OCI-LY1 (cell line): ENCODE measurements around the gene C17orf114.

Experiments used
- H2AFZ ChIP-seq: fragments of 200-600 bp; sonication (generic), shearing (Covaris generic); 2 replicates; pipeline ENCODE4 v1.6.0; 2014; ENCODE audit warnings: antibody characterized with exemption, mild to moderate bottlenecking, low read length
- H3F3A ChIP-seq: fragments of 200-600 bp; sonication (generic), shearing (Covaris generic); 2 replicates; pipeline ENCODE4 v1.6.0; 2014; ENCODE audit warnings: mild to moderate bottlenecking, antibody characterized with exemption, low read length, moderate library complexity; ENCODE audit not compliant: insufficient read depth
- H3K27ac ChIP-seq: fragments of 200-600 bp; sonication (generic); 2 replicates; pipeline ENCODE4 v1.5.1; 2014; ENCODE audit warnings: low read length, mixed run types, mild to moderate bottlenecking, low read depth; ENCODE audit not compliant: poor library complexity, severe bottlenecking
- H3K27me3 ChIP-seq: fragments of 200-600 bp; sonication (generic); 2 replicates; pipeline ENCODE4 v1.6.0; 2014; ENCODE audit warnings: antibody characterized with exemption, mild to moderate bottlenecking, low read length, moderate library complexity; ENCODE audit not compliant: insufficient read depth
- H3K36me3 ChIP-seq: fragments of 200-600 bp; sonication (generic); 2 replicates; pipeline ENCODE4 v1.6.1; 2014; ENCODE audit warnings: mild to moderate bottlenecking, antibody characterized with exemption, low read length, moderate library complexity, mixed read lengths; ENCODE audit not compliant: insufficient read depth
- H3K4me1 ChIP-seq: fragments of 200-600 bp; sonication (generic); 2 replicates; pipeline ENCODE4 v1.5.1; 2014; ENCODE audit warnings: mild to moderate bottlenecking, low read length, moderate library complexity; ENCODE audit not compliant: insufficient read depth, severe bottlenecking
- H3K4me2 ChIP-seq: fragments of 200-600 bp; sonication (generic), shearing (Covaris generic); 2 replicates; pipeline ENCODE4 v1.6.1; 2014; ENCODE audit warnings: low read length
- H3K4me3 ChIP-seq: fragments of 200-600 bp; sonication (generic); 2 replicates; pipeline ENCODE4 v1.5.1; 2014; ENCODE audit warnings: low read length, low read depth, mild to moderate bottlenecking, mixed read lengths; ENCODE audit not compliant: poor library complexity, severe bottlenecking
- H3K79me2 ChIP-seq: fragments of 200-600 bp; shearing (Covaris generic); 2 replicates; pipeline ENCODE4 v1.6.1; 2016; ENCODE audit warnings: mixed run types, low read length, mixed read lengths; ENCODE audit not compliant: insufficient read depth
- H3K9ac ChIP-seq: fragments of 200-600 bp; sonication (generic), shearing (Covaris generic); 2 replicates; pipeline ENCODE4 v1.6.1; 2014; ENCODE audit warnings: mild to moderate bottlenecking, low read length, mixed read lengths
- H3K9me2 ChIP-seq: fragments of 200-600 bp; sonication (generic), shearing (Covaris generic); 2 replicates; pipeline ENCODE4 v1.6.1; 2014; ENCODE audit warnings: low read depth, mild to moderate bottlenecking, low read length, mixed read lengths
- H3K9me3 ChIP-seq: fragments of 200-600 bp; shearing (Covaris generic); 2 replicates; pipeline ENCODE4 v1.6.1; 2014; ENCODE audit warnings: low read length, mixed read lengths
- H4K20me1 ChIP-seq: fragments of 200-600 bp; sonication (generic), shearing (Covaris generic); 2 replicates; pipeline ENCODE4 v1.6.0; 2016; ENCODE audit warnings: mild to moderate bottlenecking, low read length; ENCODE audit not compliant: insufficient read depth
- EZH2 ChIP-seq: fragments of 200-600 bp; sonication (generic), shearing (Covaris generic); IDR thresholded peaks from 2 replicates; pipeline ENCODE4 v1.8.0; 2017; ENCODE audit warnings: borderline replicate concordance, mixed run types, mild to moderate bottlenecking, antibody characterized with exemption, low read length, moderate library complexity, mixed read lengths
- TF ChIP-seq, protein P1 (sequence below): fragments of 200-600 bp; sonication (generic), shearing (Covaris generic); IDR thresholded peaks from 2 replicates; pipeline ENCODE4 v1.5.1; 2017; ENCODE audit warnings: mild to moderate bottlenecking, antibody characterized with exemption, low read length, moderate library complexity, mixed read lengths

Gene C17orf114

DNA sequence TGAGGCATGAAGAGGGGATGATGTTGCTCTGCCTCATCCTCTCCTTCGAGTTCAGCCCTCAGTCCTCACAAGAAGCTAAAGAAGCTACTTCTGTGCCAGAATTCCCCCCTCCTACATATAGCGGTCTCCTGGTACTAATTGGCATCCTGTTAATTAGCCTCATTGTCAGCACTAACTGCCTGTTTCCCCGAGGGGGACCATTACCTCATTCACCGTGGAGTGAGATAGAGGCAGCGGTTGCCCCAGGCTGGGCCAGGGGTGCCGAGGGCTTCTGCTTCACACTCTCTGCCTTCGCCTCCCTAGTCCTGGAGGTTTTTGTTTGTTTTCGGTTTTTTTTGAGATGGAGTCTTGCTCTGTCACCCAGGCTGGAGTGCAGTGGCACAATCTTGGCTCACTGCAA, 25.3 kb upstream of the C17orf114 start:
- Histone ChIP-seq H3K27me3 (no peaks in the 10 kb centered on the region), H4K20me1 (no peaks in the 10 kb centered on the region), H3K4me2 (no peak overlapping the region), H3K4me3 (no peak overlapping the region), H3K9me2 (no peaks in the 10 kb centered on the region), H3K27ac (no peak overlapping the region), H2AFZ (no peak overlapping the region), H3K36me3 (no peaks in the 10 kb centered on the region), H3K4me1 (no peaks in the 10 kb centered on the region), H3K79me2 (no peaks in the 10 kb centered on the region), H3K9me3 (no peaks in the 10 kb centered on the region), H3F3A (no peaks in the 10 kb centered on the region), H3K9ac (no peak overlapping the region)
- TF ChIP-seq, protein P1, sequence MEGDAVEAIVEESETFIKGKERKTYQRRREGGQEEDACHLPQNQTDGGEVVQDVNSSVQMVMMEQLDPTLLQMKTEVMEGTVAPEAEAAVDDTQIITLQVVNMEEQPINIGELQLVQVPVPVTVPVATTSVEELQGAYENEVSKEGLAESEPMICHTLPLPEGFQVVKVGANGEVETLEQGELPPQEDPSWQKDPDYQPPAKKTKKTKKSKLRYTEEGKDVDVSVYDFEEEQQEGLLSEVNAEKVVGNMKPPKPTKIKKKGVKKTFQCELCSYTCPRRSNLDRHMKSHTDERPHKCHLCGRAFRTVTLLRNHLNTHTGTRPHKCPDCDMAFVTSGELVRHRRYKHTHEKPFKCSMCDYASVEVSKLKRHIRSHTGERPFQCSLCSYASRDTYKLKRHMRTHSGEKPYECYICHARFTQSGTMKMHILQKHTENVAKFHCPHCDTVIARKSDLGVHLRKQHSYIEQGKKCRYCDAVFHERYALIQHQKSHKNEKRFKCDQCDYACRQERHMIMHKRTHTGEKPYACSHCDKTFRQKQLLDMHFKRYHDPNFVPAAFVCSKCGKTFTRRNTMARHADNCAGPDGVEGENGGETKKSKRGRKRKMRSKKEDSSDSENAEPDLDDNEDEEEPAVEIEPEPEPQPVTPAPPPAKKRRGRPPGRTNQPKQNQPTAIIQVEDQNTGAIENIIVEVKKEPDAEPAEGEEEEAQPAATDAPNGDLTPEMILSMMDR, result no peak
- no peak for TF ChIP-seq EZH2

DNA sequence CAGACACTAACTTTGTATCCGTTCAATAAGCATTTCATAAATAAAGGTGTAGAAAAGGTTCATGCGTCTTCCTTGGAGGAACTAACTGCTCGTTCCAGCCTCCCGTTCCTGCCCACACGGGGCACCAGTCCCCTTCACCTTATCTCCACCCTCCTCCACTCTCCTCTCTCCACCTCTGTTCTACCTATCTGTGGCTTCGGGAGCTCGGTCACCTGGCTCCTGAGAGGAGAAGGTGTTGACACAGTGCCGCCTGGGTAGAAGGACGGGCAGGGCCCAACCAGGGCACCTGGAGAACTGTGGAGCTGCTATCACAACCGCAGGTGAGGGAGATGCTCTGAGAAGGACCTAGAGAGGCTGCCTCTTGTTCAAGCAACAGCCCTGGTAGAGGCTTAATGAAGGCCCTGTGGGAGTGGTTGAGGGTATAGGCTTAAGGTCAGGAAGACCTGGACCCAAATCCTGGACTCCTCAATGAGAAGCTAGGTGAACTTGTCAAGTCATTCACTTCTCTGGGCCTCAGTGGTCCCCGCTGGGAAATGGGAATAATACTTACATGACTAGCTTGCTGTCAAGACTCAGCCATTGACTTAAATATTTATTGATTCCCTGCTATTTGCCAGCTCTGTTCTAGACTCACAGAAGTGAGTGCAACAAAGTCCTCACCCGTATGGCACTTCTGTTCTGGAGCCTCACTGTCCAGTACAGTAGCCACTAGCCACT, 21.4 kb upstream of the C17orf114 start:
- no peak overlapping the region for H3K4me3 ChIP-seq
- TF ChIP-seq, protein P1, result no peak
- TF ChIP-seq EZH2, result no peak
- H3K79me2 ChIP-seq, result no peaks in the 10 kb centered on the region
- no peak overlapping the region for H3K9ac ChIP-seq
- no peaks in the 10 kb centered on the region for H3K9me2 ChIP-seq
- H3K36me3 ChIP-seq, result no peaks in the 10 kb centered on the region
- no peaks in the 10 kb centered on the region for H3F3A ChIP-seq
- no peak overlapping the region for H3K4me2 ChIP-seq
- no peaks in the 10 kb centered on the region for H3K9me3 ChIP-seq
- no peaks in the 10 kb centered on the region for H3K27me3 ChIP-seq
- no peak overlapping the region for H2AFZ ChIP-seq
- no peaks in the 10 kb centered on the region for H3K4me1 ChIP-seq
- H3K27ac ChIP-seq, result no peak overlapping the region
- no peaks in the 10 kb centered on the region for H4K20me1 ChIP-seq

- H2AFZ ChIP-seq, result no peak overlapping the region
- H3K9me2 ChIP-seq, result no peaks in the 10 kb centered on the region
- H3K4me1 ChIP-seq, result no peaks in the 10 kb centered on the region
- H3K27me3 ChIP-seq, result no peaks in the 10 kb centered on the region
- H3K36me3 ChIP-seq, result no peaks in the 10 kb centered on the region
- H3F3A ChIP-seq, result no peaks in the 10 kb centered on the region
- no peaks in the 10 kb centered on the region for H3K79me2 ChIP-seq
- no peak overlapping the region for H3K4me3 ChIP-seq
- no peaks in the 10 kb centered on the region for H3K9me3 ChIP-seq
- TF ChIP-seq, protein P1, result no peak
- TF ChIP-seq EZH2, result no peak
- H4K20me1 ChIP-seq, result no peaks in the 10 kb centered on the region
- no peak overlapping the region for H3K27ac ChIP-seq
- no peak overlapping the region for H3K4me2 ChIP-seq
- no peak overlapping the region for H3K9ac ChIP-seq
Observed at GRCh38 chr17:4822835-4823234, 20.7 kb upstream of the C17orf114 start.
